GM19455 (cell line): ENCODE data around the gene FKBP2.

Experiments
- ATAC-seq: cut with Tn5 transposase; IDR thresholded peaks from one replicate; pipeline ENCODE4 v1.9.1; 2021; ENCODE audit not compliant: unreplicated experiment

Gene FKBP2

GRCh38 chr11:64284048-64284961 is 43.4 kb downstream of the FKBP2 start, which contains the start of gene BAD:
Gene BAD (minus strand): TSS chr11:64284665. CDS start chr11:64284368, 297 bp downstream.
- ATAC-seq = peak; percentile 71

- ATAC-seq = peak; percentile 61
Observed at GRCh38 chr11:64284962-64285884, 44.3 kb downstream of the FKBP2 start, which contains the start of gene GPR137. Gene GPR137 (plus strand): TSS chr11:64285848. CDS start chr11:64286525, 677 bp downstream.

- ATAC-seq = no peak
Observed at GRCh38 chr11:64285885-64286800, 45.2 kb downstream of the FKBP2 start.

GRCh38 chr11:64286801-64287159 is 45.9 kb downstream of the FKBP2 start:
- no peak for ATAC-seq

GRCh38 chr11:64287676-64288352 is 46.9 kb downstream of the FKBP2 start:
- no peak for ATAC-seq

GRCh38 chr11:64288353-64288750 is 47.5 kb downstream of the FKBP2 start:
- no peak for ATAC-seq

GRCh38 chr11:64289002-64289564 is 48.2 kb downstream of the FKBP2 start:
- ATAC-seq = no peak

- ATAC-seq = no peak
Observed at GRCh38 chr11:64290352-64291261, 49.7 kb downstream of the FKBP2 start.

- no peak for ATAC-seq
Observed at GRCh38 chr11:64291262-64291751, 50.4 kb downstream of the FKBP2 start, which contains the start of gene KCNK4. Gene KCNK4 (plus strand): TSS chr11:64291302. CDS start chr11:64293019, 1,717 bp downstream.

GRCh38 chr11:64291752-64292459 is 51.0 kb downstream of the FKBP2 start:
- ATAC-seq = no peak

GRCh38 chr11:64292460-64293254 is 51.8 kb downstream of the FKBP2 start:
- ATAC-seq = no peak
